ENCODE measurements around the gene CNIH3. TPM values are rescaled to one million over a fixed set of nuclear protein-coding genes. Genes with fewer than 3 reads are reported as not detected.

Gene CNIH3
- total RNA-seq, 1 experiment from 2014 or later = 1.8 TPM

GRCh38 chr1:224666913-224667312 lies 50.8 kb downstream of the CNIH3 start (continued):
- TF ChIP-seq EZH2 (IDR thresholded peaks at IDR 0.05) (no peak), ZFX (IDR thresholded peaks at IDR 0.05) (no peak), EGR1 (IDR thresholded peaks at IDR 0.05; ENCODE audit: low read depth) (no peak), RAD21 (IDR thresholded peaks at IDR 0.05; ENCODE audit: low read depth) (no peak), REST (IDR thresholded peaks at IDR 0.05; ENCODE audit: low read depth) (no peak)

GRCh38 chr1:224668984-224669383 lies 52.9 kb downstream of the CNIH3 start:
- ATAC-seq (no peak), DNase-seq (ENCODE audit: low read depth, low spot score) (no peak)
- no peak for TF ChIP-seq ZFX (IDR thresholded peaks at IDR 0.05)
- TF ChIP-seq POLR2A (IDR thresholded peaks at IDR 0.05; ENCODE audit: borderline replicate concordance, extremely low read depth, insufficient read depth, insufficient read length) = no peak
- TF ChIP-seq EZH2phosphoT487 (IDR thresholded peaks at IDR 0.05; ENCODE audit: borderline replicate concordance) = no peak
- TF ChIP-seq EZH2 (IDR thresholded peaks at IDR 0.05) = no peak
- TF ChIP-seq SRF (IDR thresholded peaks at IDR 0.05; ENCODE audit: low read depth) = no peak
- RAD21 ChIA-PET (ENCODE audit: low non-redundant PET in 1 of 2, low total read pairs in 2 of 2, uncharacterized antibody in 2 of 2, unreplicated experiment in 2 of 2) = no interaction called here
- no peaks in the 10 kb centered on the region; the same call in 1 of the 2 replicates for H3K27me3 ChIP-seq (ENCODE audit: insufficient read depth, low read length)
- H3K9me3 ChIP-seq (ENCODE audit: control insufficient read depth in 1 of 2, insufficient read depth in 1 of 2, low read depth in 1 of 2, low read length in 2 of 2) = no peaks in the 10 kb centered on the region
- no peak overlapping the region for H3K27ac ChIP-seq (ENCODE audit: low read depth, low read length)
- intact Hi-C loops (cut with micrococcal nuclease) = no loop called here
- no peak overlapping the region for H3K4me3 ChIP-seq (replicated peaks in 1 of 2; ENCODE audit: low read depth in 1 of 2, low read length in 2 of 2)
- H3K4me1 ChIP-seq (ENCODE audit: control insufficient read depth in 1 of 2, insufficient read depth in 2 of 2, low read length in 2 of 2) = no peaks in the 10 kb centered on the region
- POLR2A ChIA-PET = no interaction called here
- no peaks in the 10 kb centered on the region for H3K36me3 ChIP-seq (ENCODE audit: control insufficient read depth in 1 of 2, insufficient read depth in 2 of 2, low read length in 2 of 2)
- H2AFZ ChIP-seq (ENCODE audit: low read depth, low read length, poor library complexity, severe bottlenecking) = no peak overlapping the region
- H3K79me2 ChIP-seq (ENCODE audit: insufficient read depth, low read length) = no peaks in the 10 kb centered on the region
- H3K4me2 ChIP-seq (ENCODE audit: low read length) = no peak overlapping the region
- no peaks in the 10 kb centered on the region for H3K9me2 ChIP-seq (ENCODE audit: insufficient read depth)
- CTCF ChIA-PET = no interaction called here
- H3K9ac ChIP-seq (ENCODE audit: low read length) = no peak overlapping the region
- BruUV-seq (replicated peaks) = no TSS peak
- H4K20me1 ChIP-seq (ENCODE audit: insufficient read depth) = no peaks in the 10 kb centered on the region

Data from HCT116 (cell line).